Right lobe of liver (tissue), 6 donors: ENCODE results near the gene TBC1D2. TPM values are rescaled to one million over a fixed set of nuclear protein-coding genes. Genes with fewer than 3 reads are reported as not detected.
A peak's percentile ranks its signal among the peaks of the same experiment; 100 is the strongest.

Source experiments
- ATAC-seq, 4 donors: fragments of 200-7000 bp; cut with Tn5 transposase; one replicate each; pipeline ENCODE4 v1.9.1; 2020; ENCODE audit warnings: mild to moderate bottlenecking in 4 of 4, moderate library complexity in 4 of 4
- DNase-seq, 3 donors: peaks; one replicate each; pipeline ENCODE4 v3.0.0-alpha.2; 2020
- H3K27ac ChIP-seq, 3 donors: fragments of 200-600 bp; one replicate each; pipeline ENCODE4 v1.8.0; 2022
- H3K27me3 ChIP-seq, 2 donors: fragments of 200-600 bp; one replicate each; pipeline ENCODE4 v1.8.0; 2022
- H3K36me3 ChIP-seq, 4 donors: fragments of 200-600 bp; sonication (generic) in 1 of 4; one replicate each; pipeline versions ENCODE4 v1.5.1 to v1.8.0; 2017 to 2022; ENCODE audit warnings: control low read depth in 1 of 4
- H3K4me1 ChIP-seq, 4 donors: fragments of 200-600 bp; sonication (generic) in 1 of 4; one replicate each; pipeline versions ENCODE4 v1.5.1 to v1.8.0; 2017 to 2022; ENCODE audit warnings: control low read depth in 1 of 4
- H3K4me3 ChIP-seq, 3 donors: fragments of 200-600 bp; one replicate each; pipeline ENCODE4 v1.8.0; 2022
- H3K9me3 ChIP-seq, 4 donors: fragments of 200-600 bp; sonication (generic) in 1 of 4; one replicate each; pipeline versions ENCODE4 v1.5.1 to v1.8.0; 2017 to 2022; ENCODE audit warnings: control low read depth in 1 of 4
- POLR2A ChIP-seq: fragments of 450-650 bp; IDR thresholded peaks from one replicate; pipeline ENCODE4 v1.6.1; 2017; ENCODE audit warnings: antibody characterized with exemption, mild to moderate bottlenecking
- whole genome bisulfite sequencing: methylation state at CpG from one replicate; pipeline ENCODE4 v1.1.6; 2018; ENCODE audit warnings: low coverage, low lambda C conversion rate; ENCODE audit not compliant: insufficient coverage; ENCODE audit errors: missing lambda C conversion rate; 5-methylcytosine and 5-hydroxymethylcytosine counted together
- intact Hi-C, 2 donors: fragments of 100-400 bp; cut with DNase I; formaldehyde crosslinking; loops; one replicate each; pipeline versions ENCODE4 v1.11.2 to v1.14.1; 2022
- total RNA-seq, 6 experiments: library from RNA; depleted of rRNA in 2 of 6; stranded (reverse); fragments of >200 nt in 2 of 6; fragmentation: NEBNext Ultra II Directional in 3 of 6; extraction: Animal tissue kit (Norgen Biotek cat#: 25700) in 3 of 6; gene quantifications; one replicate each; pipeline versions ENCODE4 v1.1.0 to v1.2.4, GENCODE V29; 2016 to 2023
- TF ChIP-seq, protein P1 (sequence below), 4 donors: fragments of 200-600 bp in 3 of 4; fragments of 450-650 bp in 1 of 4; IDR thresholded peaks; one replicate each; pipeline versions ENCODE4 v1.5.1 to v1.8.0; 2016 to 2022; ENCODE audit warnings: antibody characterized with exemption in 4 of 4, mild to moderate bottlenecking in 2 of 4
- donor health status: DM: no; HTN: yes; CAD: no.
- donor health status: DM: no; HTN: no; CAD: no.
- donor health status: DM: no; HTN: no; CAD: no.
- donor health status: DM: no; HTN: yes; CAD: no.
- donor health status: DM: no; HTN: yes; CAD: no.

The TBC1D2 gene
- total RNA-seq, 6 experiments from 2014 or later = 5.1 to 17.5 (median 9.7) TPM

DNA sequence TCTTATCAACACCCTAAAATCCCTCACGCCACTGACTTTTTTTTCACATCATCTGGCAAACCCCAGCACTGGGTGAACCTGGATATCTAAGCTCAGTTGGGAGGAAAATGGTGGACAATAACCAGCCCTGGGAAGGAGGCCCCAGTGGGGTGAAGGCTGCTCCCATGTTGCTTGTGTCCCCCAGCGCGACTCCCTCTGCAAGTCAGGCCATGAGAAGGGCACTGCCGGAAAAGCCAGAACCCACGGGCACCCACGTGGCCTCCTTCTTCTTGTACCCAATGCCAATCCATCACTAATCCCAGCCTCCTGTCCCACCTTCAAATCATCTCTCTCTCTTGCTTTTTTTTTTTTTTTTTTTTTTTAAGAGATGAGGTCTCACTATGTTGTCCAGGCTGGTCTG, 74.5 kb downstream of the TBC1D2 start:
- 100% methylated on average over 1 of the region's 6 CpGs for WGBS
- ATAC-seq (no peak), DNase-seq (no peak)
- H3K4me1 ChIP-seq = peaks cover 0 to 20% (median 3%) of the 10 kb centered on the region in 4 donors
- no peaks in the 10 kb centered on the region for H3K27me3 ChIP-seq
- no peaks in the 10 kb centered on the region for H3K9me3 ChIP-seq
- H3K36me3 ChIP-seq = no peaks in the 10 kb centered on the region
- TF ChIP-seq, protein P1, sequence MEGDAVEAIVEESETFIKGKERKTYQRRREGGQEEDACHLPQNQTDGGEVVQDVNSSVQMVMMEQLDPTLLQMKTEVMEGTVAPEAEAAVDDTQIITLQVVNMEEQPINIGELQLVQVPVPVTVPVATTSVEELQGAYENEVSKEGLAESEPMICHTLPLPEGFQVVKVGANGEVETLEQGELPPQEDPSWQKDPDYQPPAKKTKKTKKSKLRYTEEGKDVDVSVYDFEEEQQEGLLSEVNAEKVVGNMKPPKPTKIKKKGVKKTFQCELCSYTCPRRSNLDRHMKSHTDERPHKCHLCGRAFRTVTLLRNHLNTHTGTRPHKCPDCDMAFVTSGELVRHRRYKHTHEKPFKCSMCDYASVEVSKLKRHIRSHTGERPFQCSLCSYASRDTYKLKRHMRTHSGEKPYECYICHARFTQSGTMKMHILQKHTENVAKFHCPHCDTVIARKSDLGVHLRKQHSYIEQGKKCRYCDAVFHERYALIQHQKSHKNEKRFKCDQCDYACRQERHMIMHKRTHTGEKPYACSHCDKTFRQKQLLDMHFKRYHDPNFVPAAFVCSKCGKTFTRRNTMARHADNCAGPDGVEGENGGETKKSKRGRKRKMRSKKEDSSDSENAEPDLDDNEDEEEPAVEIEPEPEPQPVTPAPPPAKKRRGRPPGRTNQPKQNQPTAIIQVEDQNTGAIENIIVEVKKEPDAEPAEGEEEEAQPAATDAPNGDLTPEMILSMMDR (IDR thresholded peaks at IDR 0.05) = no peak
- no peak for TF ChIP-seq POLR2A
- no peak overlapping the region for H3K27ac ChIP-seq
- intact Hi-C loops = loop anchor here in 1 of 2 donors (10.0 kb wide), 1 partner anchor 46 kb away; no protein-coding TSS in a partner anchor
- H3K4me3 ChIP-seq = no peak overlapping the region

DNA sequence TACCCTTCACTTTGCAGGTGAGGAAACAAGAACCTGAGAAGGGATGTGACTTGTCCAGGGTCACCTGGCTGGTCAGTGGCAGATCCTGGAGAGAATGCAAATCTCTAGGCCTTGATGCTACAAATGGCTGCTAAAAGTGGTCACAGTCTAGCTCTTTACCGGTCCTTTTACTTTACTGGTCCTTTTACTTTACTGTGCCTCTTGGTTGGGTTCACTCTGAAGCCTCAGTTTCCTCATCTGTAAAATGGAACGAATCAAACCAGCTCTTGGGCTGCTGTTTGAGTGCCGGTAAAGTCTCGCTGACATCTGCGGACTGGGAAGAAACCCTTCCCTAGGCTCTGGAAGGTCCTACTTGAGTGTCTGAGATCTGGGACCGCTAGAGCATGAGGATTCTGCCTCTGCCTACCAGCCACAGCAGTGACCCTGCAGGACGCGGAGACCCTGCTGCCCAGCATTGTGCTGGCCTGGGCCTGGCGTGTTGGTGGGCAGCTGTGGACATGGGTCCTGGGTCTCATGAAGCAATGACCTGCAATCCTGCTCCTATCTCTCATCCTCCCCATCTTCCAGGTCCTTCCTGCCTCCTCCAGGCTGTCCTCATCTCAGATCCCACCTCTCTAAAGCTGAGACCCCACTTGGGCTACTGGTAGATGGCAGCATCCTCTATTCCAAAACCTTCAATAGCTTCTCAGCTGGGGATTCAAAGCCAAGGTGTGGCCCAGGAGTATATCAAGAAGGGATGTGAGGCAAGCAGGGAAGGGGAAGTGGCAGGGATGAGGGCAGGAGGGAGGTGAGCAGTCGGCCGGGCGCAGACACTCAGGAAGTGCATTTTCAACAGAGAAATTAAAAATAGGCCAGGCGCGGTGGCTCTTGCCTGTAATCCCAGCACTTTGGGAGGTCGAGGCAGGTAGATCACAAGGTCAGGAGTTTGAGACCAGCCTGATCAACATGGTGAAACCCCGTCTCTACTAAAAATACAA, 76.3 kb downstream of the TBC1D2 start:
- TF ChIP-seq POLR2A = no peak
- TF ChIP-seq, protein P1 (IDR thresholded peaks at IDR 0.05) = no peak
- H3K27ac ChIP-seq = no peak overlapping the region
- DNase-seq (no peak), ATAC-seq (no peak)
- H3K27me3 ChIP-seq = no peaks in the 10 kb centered on the region
- no peaks in the 10 kb centered on the region for H3K36me3 ChIP-seq
- intact Hi-C loops = no loop called here
- WGBS = 59% methylated on average over 10 of the region's 16 CpGs
- H3K4me3 ChIP-seq = no peak overlapping the region
- peaks cover 0 to 20% (median 3%) of the 10 kb centered on the region in 4 donors for H3K4me1 ChIP-seq
- H3K9me3 ChIP-seq = no peaks in the 10 kb centered on the region

DNA sequence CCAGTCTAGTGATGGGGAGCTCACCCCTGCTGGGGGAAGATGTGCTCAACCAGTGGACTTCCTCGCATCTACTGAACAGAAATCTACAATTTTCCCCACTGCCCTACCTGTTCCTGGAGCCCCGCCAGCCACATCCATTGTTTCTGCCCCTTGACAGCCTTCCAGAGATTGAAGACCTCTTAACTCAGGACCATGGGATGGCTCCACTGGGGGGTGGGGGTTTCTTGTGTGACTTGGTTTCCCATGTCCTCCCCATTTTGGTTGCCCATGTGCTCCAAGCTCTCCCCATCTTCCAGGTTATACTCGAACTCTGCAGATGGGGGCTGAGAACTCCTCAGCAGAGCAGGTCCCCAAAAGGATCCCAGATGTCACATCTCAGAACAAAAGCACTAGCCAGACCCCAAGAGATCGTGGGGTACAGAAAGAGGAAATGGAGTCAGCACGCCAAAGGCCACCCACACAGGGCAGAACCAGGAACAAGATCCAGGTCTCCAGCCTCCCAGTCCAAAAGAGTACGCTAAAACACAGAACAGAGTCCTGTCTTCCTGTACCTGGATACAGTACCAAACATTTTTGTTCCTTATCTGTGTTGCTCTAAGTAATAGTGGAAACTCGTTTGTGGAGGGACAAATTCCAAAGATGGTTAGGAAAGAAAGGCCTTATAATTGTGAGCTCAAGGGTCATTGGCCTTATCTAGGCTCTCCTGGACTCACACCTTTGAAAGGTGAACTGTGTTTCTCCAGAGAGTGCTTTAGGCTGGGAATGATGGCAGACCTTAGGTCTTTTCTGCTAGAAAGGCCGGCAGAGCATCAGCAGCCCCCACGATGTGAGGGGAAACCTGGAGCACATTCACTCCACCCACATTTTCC, 78.8 kb downstream of the TBC1D2 start:
- no peaks in the 10 kb centered on the region for H3K36me3 ChIP-seq
- 69% methylated on average over 7 of the region's 9 CpGs for WGBS
- intact Hi-C loops = no loop called here
- no peak overlapping the region for H3K27ac ChIP-seq
- peaks cover 0 to 6% (median 0%) of the 10 kb centered on the region in 4 donors for H3K4me1 ChIP-seq
- no peaks in the 10 kb centered on the region for H3K27me3 ChIP-seq
- no peaks in the 10 kb centered on the region for H3K9me3 ChIP-seq
- DNase-seq (no peak), ATAC-seq (peak in 3 of 4 donors; percentile 11 to 64 (median 30))
- no peak for TF ChIP-seq POLR2A
- TF ChIP-seq, protein P1 (IDR thresholded peaks at IDR 0.05) = no peak
- no peak overlapping the region for H3K4me3 ChIP-seq

DNA sequence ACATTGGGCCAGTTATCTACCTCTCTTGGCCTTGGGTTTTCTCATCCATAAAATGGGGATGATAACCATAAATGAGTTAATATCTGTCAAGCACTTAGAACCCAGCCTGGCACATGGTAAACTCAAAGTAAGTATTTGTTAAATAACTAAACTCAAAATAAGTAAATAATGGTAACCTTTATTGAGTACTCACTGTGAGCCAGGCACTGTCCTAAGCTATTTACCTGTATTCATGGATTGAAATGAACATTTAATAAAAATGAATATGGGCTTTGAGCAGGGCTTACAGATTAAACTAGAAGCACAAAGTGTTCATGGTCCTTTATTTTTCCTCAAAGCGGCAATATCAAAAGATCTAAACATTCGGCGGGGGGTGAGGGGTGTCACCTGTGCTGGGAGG, 79.7 kb downstream of the TBC1D2 start:
- H3K36me3 ChIP-seq = no peaks in the 10 kb centered on the region
- 92% methylated on average over 3 of the region's 3 CpGs for WGBS
- intact Hi-C loops = no loop called here
- peaks cover 0 to 6% (median 0%) of the 10 kb centered on the region in 4 donors for H3K4me1 ChIP-seq
- TF ChIP-seq POLR2A = no peak
- TF ChIP-seq, protein P1 (IDR thresholded peaks at IDR 0.05) = no peak
- ATAC-seq (no peak), DNase-seq (no peak)
- no peak overlapping the region for H3K27ac ChIP-seq
- no peak overlapping the region for H3K4me3 ChIP-seq
- no peaks in the 10 kb centered on the region for H3K27me3 ChIP-seq
- no peaks in the 10 kb centered on the region for H3K9me3 ChIP-seq
